HepG2 (cell line): ENCODE measurements around the gene TLE7. TPM values are rescaled to one million over a fixed set of nuclear protein-coding genes. Genes with fewer than 3 reads are reported as not detected.
A peak's percentile ranks its signal among the peaks of the same experiment; 100 is the strongest.

Source experiments
- CSRNP2 ChIP-seq: sonication (generic); formaldehyde crosslinking; conservative IDR thresholded peaks from 2 replicates; pipeline ENCODE4 v1.8.0; 2022; ENCODE audit warnings: low read depth, missing genetic modification reagents
- DMTF1 ChIP-seq: sonication (generic); formaldehyde crosslinking; IDR thresholded peaks from 2 replicates; pipeline ENCODE4 v1.4.0; 2020; ENCODE audit warnings: mild to moderate bottlenecking, missing genetic modification reagents
- HNF1A ChIP-seq, 2 experiments: sonication (generic) in 1 of 2; formaldehyde crosslinking in 1 of 2; IDR thresholded peaks; 2 replicates each; pipeline versions ENCODE4 v1.4.0 to v1.6.1; 2016 to 2020; ENCODE audit warnings: borderline replicate concordance in 1 of 2, low read depth in 1 of 2, mild to moderate bottlenecking in 1 of 2, missing genetic modification reagents in 1 of 2
- HNRNPK ChIP-seq: fragments of 200-400 bp; formaldehyde crosslinking; IDR thresholded peaks from 2 replicates; pipeline ENCODE4 v1.6.1; 2018; ENCODE audit warnings: low read length, low read depth, moderate library complexity, mild to moderate bottlenecking; ENCODE audit not compliant: poor library complexity, severe bottlenecking
- MAZ ChIP-seq, 2 experiments: sonication (generic) in 1 of 2; formaldehyde crosslinking in 1 of 2; IDR thresholded peaks; 2 replicates each; pipeline versions ENCODE4 v1.5.0 to v1.6.1; 2012 to 2020; ENCODE audit warnings: low read depth in 2 of 2, mild to moderate bottlenecking in 2 of 2, borderline replicate concordance in 1 of 2, improper control_type of control experiment in 1 of 2, low read length in 1 of 2, missing genetic modification reagents in 1 of 2, moderate library complexity in 1 of 2
- REPIN1 ChIP-seq: sonication (generic); formaldehyde crosslinking; IDR thresholded peaks from 2 replicates; pipeline ENCODE4 v1.8.0; 2022; ENCODE audit warnings: missing genetic modification reagents, low read depth, mild to moderate bottlenecking, borderline replicate concordance
- ZKSCAN1 ChIP-seq: fragments of 150-350 bp; IDR thresholded peaks from 2 replicates; pipeline ENCODE4 v1.6.1; 2014; ENCODE audit warnings: low read length
- ZNF329 ChIP-seq: sonication (generic); formaldehyde crosslinking; IDR thresholded peaks from 2 replicates; pipeline ENCODE4 v1.9.0; 2021; ENCODE audit warnings: low read depth, mild to moderate bottlenecking, missing genetic modification reagents
- ZNF354B ChIP-seq: sonication (generic); formaldehyde crosslinking; IDR thresholded peaks from 2 replicates; pipeline ENCODE4 v1.8.0; 2022; ENCODE audit warnings: mild to moderate bottlenecking, missing genetic modification reagents
- ZNF550 ChIP-seq: sonication (generic); formaldehyde crosslinking; IDR thresholded peaks from 2 replicates; pipeline ENCODE4 v1.4.0; 2020; ENCODE audit warnings: mild to moderate bottlenecking, missing genetic modification reagents, borderline replicate concordance
- ZNF574 ChIP-seq: sonication (generic); formaldehyde crosslinking; IDR thresholded peaks from 2 replicates; pipeline ENCODE4 v1.4.0; 2020; ENCODE audit warnings: missing genetic modification reagents
- ZNF672 ChIP-seq: sonication (generic); formaldehyde crosslinking; IDR thresholded peaks from 2 replicates; pipeline ENCODE4 v1.8.1; 2022; ENCODE audit warnings: missing genetic modification reagents
- ZNF878 ChIP-seq: sonication (generic); formaldehyde crosslinking; IDR thresholded peaks from 2 replicates; pipeline ENCODE4 v1.8.1; 2023; ENCODE audit warnings: mild to moderate bottlenecking, missing genetic modification reagents, moderate library complexity
- polyA plus RNA-seq, 8 experiments: library from polyadenylated mRNA; depleted of rRNA in 3 of 8; stranded (reverse) in 7 of 8; unstranded in 1 of 8; fragments of >200 nt; fragmentation: Illumina TruSeq in 4 of 8; extraction: Trizol in 4 of 8; gene quantifications; 2 replicates each; pipeline versions ENCODE4 v1.2.1 to v1.2.3, GENCODE V29; 2011 to 2016; ENCODE audit warnings: low read depth in 4 of 8, missing spikeins in 1 of 8, mixed read lengths in 1 of 8; ENCODE audit not compliant: insufficient read depth in 1 of 8
- total RNA-seq, 5 experiments: library from RNA; depleted of rRNA; stranded (reverse); fragments of >200 nt; fragmentation: Illumina TruSeq; extraction: Trizol; gene quantifications; 2 replicates each; pipeline ENCODE4 v1.2.3, GENCODE V29; 2016; ENCODE audit warnings: low read depth in 1 of 5

The TLE7 gene
- total and polyA plus RNA-seq, 2 of the 13 experiments (the other 11 are each of a cell fraction or from before 2014, with no cell fraction given): not detected

GRCh38 chr16:71461686-71462648, 20.1 kb upstream of the TLE7 start, which contains the start of gene ZNF23 (continued):
- no peak; the same call in 1 of the 2 replicates for TF ChIP-seq HNF1A (IDR thresholded peaks at IDR 0.05; ENCODE audit: low read depth)
- TF ChIP-seq HNF1A (CRISPR knock-in tag; IDR thresholded peaks at IDR 0.05; ENCODE audit: borderline replicate concordance): peak; percentile 74
- TF ChIP-seq ZNF329 (CRISPR knock-in tag): 0 out of 2 replicates have a peak, but pooled peaks have one; percentile 71
- no peak for TF ChIP-seq DMTF1 (CRISPR knock-in tag)
- TF ChIP-seq ZKSCAN1: no peak
- TF ChIP-seq ZNF354B (CRISPR knock-in tag): no peak; the same call in 1 of the 2 replicates
- peak; percentile 98 for TF ChIP-seq REPIN1 (CRISPR knock-in tag)
- peak; percentile 80; the same call in 1 of the 2 replicates for TF ChIP-seq ZNF550
- TF ChIP-seq MAZ (IDR thresholded peaks at IDR 0.05; ENCODE audit: borderline replicate concordance, low read depth, low read length): peak; percentile 71; the same call in 1 of the 2 replicates
- TF ChIP-seq MAZ (CRISPR knock-in tag; IDR thresholded peaks at IDR 0.05; ENCODE audit: low read depth): peak; percentile 85
- no peak for TF ChIP-seq CSRNP2 (CRISPR knock-in tag)
- peak; percentile 87 for TF ChIP-seq HNRNPK
- TF ChIP-seq ZNF672: no peak
- TF ChIP-seq ZNF878 (CRISPR knock-in tag): no peak
- peak; percentile 100 for TF ChIP-seq ZNF574 (CRISPR knock-in tag)
